K562 (cell line): Measurements from ENCODE around the gene FHL5. TPM values are rescaled to one million over a fixed set of nuclear protein-coding genes. Genes with fewer than 3 reads are reported as not detected.

Experiments
- ATAC-seq: fragments of 200-7000 bp; cut with Tn5 transposase; 3 replicates; pipeline ENCODE4 v1.9.1; 2020; ENCODE audit warnings: moderate library complexity
- BruUV-seq: library from RNA; stranded (reverse); fragments of 400-500 nt; replicated peaks from 2 replicates; lab custom pipeline; 2021; lab: Mats Ljungman, UMichigan
- CTCF ChIA-PET: fragments of 300-600 bp; formaldehyde crosslinking; extraction: SDS; loops from one replicate; lab custom pipeline; 2021; ENCODE audit warnings: low intra/inter-chr PET ratio; lab: Yijun Ruan, JAX
- POLR2A ChIA-PET: fragments of 300-600, 350-650 bp; sonication (Branson Sonifier 250); formaldehyde crosslinking; extraction: SDS; loops from one replicate; lab custom pipeline; 2021; ENCODE audit warnings: antibody characterized with exemption, inconsistent platforms; lab: Yijun Ruan, JAX
- DNase-seq, 4 experiments: peaks; one replicate each; pipeline versions ENCODE4 v3.0.0 to v3.0.0-alpha.2; 2011 to 2018; ENCODE audit warnings: low spot score in 3 of 4, mixed read lengths in 3 of 4; ENCODE audit errors: extremely low read depth in 1 of 4
- FAIRE-seq: peaks from 2 replicates; lab custom pipeline; 2011; peaks lifted over from hg19 to GRCh38; lab: Jason Lieb, UNC
- H2AFZ ChIP-seq: 2 replicates; pipeline ENCODE4 v1.6.0; 2011; ENCODE audit warnings: low read depth, low read length, control low read depth, inconsistent platforms
- H3K27ac ChIP-seq: fragments of 200-600 bp; 3 replicates; pipeline ENCODE4 v1.8.0; 2011; ENCODE audit warnings: low read depth, mild to moderate bottlenecking, control low read depth, inconsistent platforms, low read length, moderate library complexity, mixed read lengths; ENCODE audit errors: extremely low read depth
- H3K27me3 ChIP-seq, 2 experiments: fragments of 300-600 bp in 1 of 2; 2 replicates in 1 of 2; 3 replicates in 1 of 2; pipeline versions ENCODE4 v1.6.0 to v1.8.0; 2011; ENCODE audit warnings: inconsistent platforms in 2 of 2, low read length in 2 of 2, mild to moderate bottlenecking in 1 of 2, mixed read lengths in 1 of 2, moderate library complexity in 1 of 2; ENCODE audit not compliant: control insufficient read depth in 2 of 2, insufficient read depth in 2 of 2
- H3K36me3 ChIP-seq: fragments of 300-600 bp; 3 replicates; pipeline ENCODE4 v1.8.0; 2011; ENCODE audit warnings: mild to moderate bottlenecking, low read length, inconsistent platforms; ENCODE audit not compliant: control insufficient read depth, insufficient read depth
- H3K4me1 ChIP-seq, 2 experiments: fragments of 200-600 bp in 1 of 2; replicated peaks in 1 of 2; 2 replicates in 1 of 2; 3 replicates in 1 of 2; pipeline versions ENCODE4 v1.5.1 to v1.8.0; 2011; ENCODE audit warnings: inconsistent platforms in 2 of 2, low read length in 2 of 2, mild to moderate bottlenecking in 1 of 2, mixed read lengths in 1 of 2, moderate library complexity in 1 of 2; ENCODE audit not compliant: control insufficient read depth in 2 of 2, insufficient read depth in 2 of 2
- H3K4me2 ChIP-seq: 2 replicates; pipeline ENCODE4 v1.6.1; 2011; ENCODE audit warnings: low read length, control low read depth, inconsistent platforms, mixed read lengths; ENCODE audit not compliant: insufficient read depth
- H3K4me3 ChIP-seq: fragments of 200-600 bp; sonication (generic), shearing (Covaris generic); 2 replicates; pipeline ENCODE4 v1.5.1; 2016; ENCODE audit warnings: control low read depth, inconsistent platforms
- H3K79me2 ChIP-seq: fragments of 200-600 bp; 3 replicates; pipeline ENCODE4 v1.8.0; 2011; ENCODE audit warnings: low read length, inconsistent platforms; ENCODE audit not compliant: control insufficient read depth, insufficient read depth
- H3K9ac ChIP-seq, 2 experiments: 2 replicates each; pipeline versions ENCODE4 v1.6.0 to v1.6.1; 2011; ENCODE audit warnings: low read depth in 2 of 2, low read length in 2 of 2, control low read depth in 1 of 2, inconsistent platforms in 1 of 2, mild to moderate bottlenecking in 1 of 2, mixed read lengths in 1 of 2; ENCODE audit not compliant: insufficient read depth in 1 of 2
- H3K9me1 ChIP-seq: one replicate; pipeline ENCODE4 v1.6.0; 2011; ENCODE audit warnings: inconsistent platforms, mild to moderate bottlenecking, low read length, moderate library complexity; ENCODE audit not compliant: control insufficient read depth, insufficient read depth
- H3K9me3 ChIP-seq: replicated peaks from 2 replicates; pipeline ENCODE4 v1.5.1; 2011; ENCODE audit warnings: low read depth, low read length, inconsistent platforms; ENCODE audit not compliant: control insufficient read depth, insufficient read depth
- H4K20me1 ChIP-seq: replicated peaks from 2 replicates; pipeline ENCODE4 v1.6.1; 2011; ENCODE audit warnings: low read length, inconsistent platforms, mixed read lengths; ENCODE audit not compliant: control insufficient read depth, insufficient read depth
- CBFA2T2 ChIP-seq: fragments of 450-650 bp; conservative IDR thresholded peaks from 2 replicates; pipeline ENCODE4 v1.6.1; 2017; ENCODE audit warnings: mild to moderate bottlenecking
- GATAD2B ChIP-seq: fragments of 450-650 bp; IDR thresholded peaks from 2 replicates; pipeline ENCODE4 v1.6.1; 2017; ENCODE audit warnings: mild to moderate bottlenecking, borderline replicate concordance
- KHSRP ChIP-seq: fragments of 450-650 bp; IDR thresholded peaks from 2 replicates; pipeline ENCODE4 v1.6.1; 2017
- MEF2D ChIP-seq: conservative IDR thresholded peaks from 2 replicates; pipeline ENCODE4 v1.6.1; 2016; ENCODE audit warnings: low read depth, missing genetic modification characterization, missing compliant biosample characterization
- NR2C1 ChIP-seq, 2 experiments: fragments of 450-650 bp; IDR thresholded peaks; 2 replicates each; pipeline ENCODE4 v1.6.1; 2017; ENCODE audit warnings: mild to moderate bottlenecking in 2 of 2, antibody characterized with exemption in 1 of 2, inconsistent platforms in 1 of 2, missing compliant biosample characterization in 1 of 2, missing genetic modification characterization in 1 of 2
- RBM14 ChIP-seq: fragments of 200-400 bp; formaldehyde crosslinking; IDR thresholded peaks from 2 replicates; pipeline ENCODE4 v1.6.1; 2018; ENCODE audit warnings: low read depth, mild to moderate bottlenecking, low read length, moderate library complexity, borderline replicate concordance; ENCODE audit not compliant: insufficient read depth
- SP1 ChIP-seq: sonication (generic); formaldehyde crosslinking; IDR thresholded peaks from 2 replicates; pipeline ENCODE4 v1.8.1; 2022; ENCODE audit warnings: mild to moderate bottlenecking, missing genetic modification reagents
- TAF9B ChIP-seq: fragments of 450-650 bp; IDR thresholded peaks from 2 replicates; pipeline ENCODE4 v1.6.1; 2018; ENCODE audit warnings: mild to moderate bottlenecking; ENCODE audit not compliant: partially characterized antibody
- TAL1 ChIP-seq: fragments of 450-650 bp; IDR thresholded peaks from 2 replicates; pipeline ENCODE4 v1.6.1; 2016; ENCODE audit warnings: mild to moderate bottlenecking
- ZNF121 ChIP-seq: sonication (generic); formaldehyde crosslinking; conservative IDR thresholded peaks from 2 replicates; pipeline ENCODE4 v1.8.0; 2022; ENCODE audit warnings: missing genetic modification reagents
- ZNF408 ChIP-seq: fragments of 250-450 bp; sonication (Bioruptor Pico); IDR thresholded peaks from 2 replicates; pipeline ENCODE4 v1.4.0; 2020; ENCODE audit warnings: low read depth, mild to moderate bottlenecking, moderate library complexity
- ZNF561 ChIP-seq: fragments of 450-650 bp; formaldehyde crosslinking; conservative IDR thresholded peaks from 2 replicates; pipeline ENCODE4 v1.4.0; 2020; ENCODE audit warnings: mild to moderate bottlenecking, moderate library complexity
- WGBS: fragments of 100-300 bp; shearing (Covaris generic); methylation state at CpG from one replicate; pipeline ENCODE4 v1.1.6; 2016; ENCODE audit warnings: low coverage, mixed read lengths; ENCODE audit not compliant: insufficient coverage; ENCODE audit errors: missing lambda C conversion rate; 5-methylcytosine and 5-hydroxymethylcytosine counted together
- in situ Hi-C: fragments of 300-500 bp; cut with MboI; formaldehyde crosslinking; loops from 4 replicates; pipeline ENCODE4 v1.15.0; 2018; ENCODE audit warnings: inconsistent platforms, mixed read lengths
- intact Hi-C: fragments of 100-400 bp; cut with micrococcal nuclease; formaldehyde crosslinking; loops from 2 replicates; pipeline ENCODE4 v1.14.2; 2022
- polyA plus RNA-seq, 8 experiments: library from polyadenylated mRNA; depleted of rRNA in 4 of 8; stranded (reverse) in 5 of 8; unstranded in 3 of 8; fragments of >200 nt; fragmentation: Nextera tagmentation in 2 of 8; fragmentation: Illumina TruSeq in 1 of 8; extraction: Ambion mirVana in 2 of 8; extraction: Trizol in 1 of 8; gene quantifications; 2 replicates each; pipeline versions ENCODE4 v1.2.1 to v1.2.3, GENCODE V29; 2011 to 2014; ENCODE audit warnings: inconsistent platforms in 1 of 8, missing spikeins in 1 of 8
- total RNA-seq, 7 experiments: library from RNA; depleted of rRNA in 6 of 7; stranded (reverse); fragments of >200 nt in 6 of 7; fragmentation: Illumina TruSeq in 2 of 7; extraction: Trizol in 2 of 7; gene quantifications; 2 replicates each; pipeline versions ENCODE4 v1.2.1 to v1.2.3, GENCODE V29; 2011 to 2021; ENCODE audit warnings: low replicate concordance in 1 of 7
- TF ChIP-seq, protein P1 (sequence below): fragments of 450-650 bp; IDR thresholded peaks from 2 replicates; pipeline ENCODE4 v1.6.1; 2016; ENCODE audit warnings: missing biosample characterization, missing genetic modification characterization
- TF ChIP-seq, protein P2 (sequence below): IDR thresholded peaks from 3 replicates; pipeline ENCODE4 v1.6.1; 2011; ENCODE audit warnings: borderline replicate concordance, mild to moderate bottlenecking; ENCODE audit not compliant: insufficient read length, insufficient read depth

The FHL5 gene
- total and polyA plus RNA-seq, 9 of the 15 experiments (the other 6 are each of a cell fraction or from before 2014, with no cell fraction given), result not detected

DNA sequence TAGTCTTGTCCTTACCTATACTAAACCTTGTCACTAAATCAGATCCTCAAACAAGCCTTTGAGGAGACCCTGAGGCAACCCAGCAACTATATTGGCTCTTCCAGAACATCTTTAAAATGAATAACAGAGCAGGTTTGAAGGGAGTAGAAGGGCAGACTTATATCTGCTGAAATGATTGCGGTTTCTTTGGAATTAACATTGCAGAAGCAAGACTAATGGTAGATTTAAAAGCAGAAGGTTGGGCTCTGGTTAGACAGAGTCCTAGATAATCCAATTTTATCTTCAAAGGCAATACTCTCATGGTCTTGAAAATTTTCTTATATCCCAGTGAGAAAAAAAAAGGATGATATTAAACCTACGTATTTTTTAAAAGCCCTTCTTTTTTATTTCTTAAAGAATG lies 19.1 kb downstream of the FHL5 start:
- ATAC-seq, result no peak

More for the DNA sequence above, 19.1 kb downstream of the FHL5 start:
- Histone ChIP-seq H3K79me2 (no peaks in the 10 kb centered on the region), H3K9me3 (no peaks in the 10 kb centered on the region), H4K20me1 (no peaks in the 10 kb centered on the region), H3K27me3 (no peaks in the 10 kb centered on the region), H3K4me1 (no peaks in the 10 kb centered on the region), H3K4me2 (no peak overlapping the region), H3K4me3 (no peak overlapping the region), H3K9me1 (no peaks in the 10 kb centered on the region), H3K27ac (no peak overlapping the region), H3K36me3 (no peaks in the 10 kb centered on the region), H3K9ac (no peak overlapping the region), H2AFZ (no peak overlapping the region)
- ChIA-PET POLR2A (no interaction called here), CTCF (no interaction called here)
- WGBS, result 3% methylated on average over 2 of the region's 2 CpGs
- in situ Hi-C loops (no loop called here), intact Hi-C loops (no loop called here)
- FAIRE-seq, result no peak
- DNase-seq, result no peak
- TF ChIP-seq ZNF561 (CRISPR knock-in tag), result no peak
- TF ChIP-seq CBFA2T2, result no peak
- no peak for TF ChIP-seq GATAD2B
- TF ChIP-seq RBM14, result no peak
- no peak for TF ChIP-seq ZNF121
- no peak for TF ChIP-seq MEF2D (tag)
- TF ChIP-seq, protein P1, sequence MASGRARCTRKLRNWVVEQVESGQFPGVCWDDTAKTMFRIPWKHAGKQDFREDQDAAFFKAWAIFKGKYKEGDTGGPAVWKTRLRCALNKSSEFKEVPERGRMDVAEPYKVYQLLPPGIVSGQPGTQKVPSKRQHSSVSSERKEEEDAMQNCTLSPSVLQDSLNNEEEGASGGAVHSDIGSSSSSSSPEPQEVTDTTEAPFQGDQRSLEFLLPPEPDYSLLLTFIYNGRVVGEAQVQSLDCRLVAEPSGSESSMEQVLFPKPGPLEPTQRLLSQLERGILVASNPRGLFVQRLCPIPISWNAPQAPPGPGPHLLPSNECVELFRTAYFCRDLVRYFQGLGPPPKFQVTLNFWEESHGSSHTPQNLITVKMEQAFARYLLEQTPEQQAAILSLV (tag), result no peak
- no peak for TF ChIP-seq TAF9B
- no peak for TF ChIP-seq KHSRP
- TF ChIP-seq, protein P2, sequence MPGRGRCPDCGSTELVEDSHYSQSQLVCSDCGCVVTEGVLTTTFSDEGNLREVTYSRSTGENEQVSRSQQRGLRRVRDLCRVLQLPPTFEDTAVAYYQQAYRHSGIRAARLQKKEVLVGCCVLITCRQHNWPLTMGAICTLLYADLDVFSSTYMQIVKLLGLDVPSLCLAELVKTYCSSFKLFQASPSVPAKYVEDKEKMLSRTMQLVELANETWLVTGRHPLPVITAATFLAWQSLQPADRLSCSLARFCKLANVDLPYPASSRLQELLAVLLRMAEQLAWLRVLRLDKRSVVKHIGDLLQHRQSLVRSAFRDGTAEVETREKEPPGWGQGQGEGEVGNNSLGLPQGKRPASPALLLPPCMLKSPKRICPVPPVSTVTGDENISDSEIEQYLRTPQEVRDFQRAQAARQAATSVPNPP, result no peak
- no peak for TF ChIP-seq SP1 (CRISPR knock-in tag)
- no peak for TF ChIP-seq ZNF408
- TF ChIP-seq NR2C1 (IDR thresholded peaks at IDR 0.05), result no peak
- no peak for TF ChIP-seq NR2C1 (tag; IDR thresholded peaks at IDR 0.05)
- no peak for TF ChIP-seq TAL1
- no TSS peak for BruUV-seq
